ENCODE data around the gene RIOX2.

- TF ChIP-seq, protein P1, sequence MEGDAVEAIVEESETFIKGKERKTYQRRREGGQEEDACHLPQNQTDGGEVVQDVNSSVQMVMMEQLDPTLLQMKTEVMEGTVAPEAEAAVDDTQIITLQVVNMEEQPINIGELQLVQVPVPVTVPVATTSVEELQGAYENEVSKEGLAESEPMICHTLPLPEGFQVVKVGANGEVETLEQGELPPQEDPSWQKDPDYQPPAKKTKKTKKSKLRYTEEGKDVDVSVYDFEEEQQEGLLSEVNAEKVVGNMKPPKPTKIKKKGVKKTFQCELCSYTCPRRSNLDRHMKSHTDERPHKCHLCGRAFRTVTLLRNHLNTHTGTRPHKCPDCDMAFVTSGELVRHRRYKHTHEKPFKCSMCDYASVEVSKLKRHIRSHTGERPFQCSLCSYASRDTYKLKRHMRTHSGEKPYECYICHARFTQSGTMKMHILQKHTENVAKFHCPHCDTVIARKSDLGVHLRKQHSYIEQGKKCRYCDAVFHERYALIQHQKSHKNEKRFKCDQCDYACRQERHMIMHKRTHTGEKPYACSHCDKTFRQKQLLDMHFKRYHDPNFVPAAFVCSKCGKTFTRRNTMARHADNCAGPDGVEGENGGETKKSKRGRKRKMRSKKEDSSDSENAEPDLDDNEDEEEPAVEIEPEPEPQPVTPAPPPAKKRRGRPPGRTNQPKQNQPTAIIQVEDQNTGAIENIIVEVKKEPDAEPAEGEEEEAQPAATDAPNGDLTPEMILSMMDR (IDR thresholded peaks at IDR 0.05; ENCODE audit: insufficient read depth, low read depth, low read length): no peak
- no peak for TF ChIP-seq EZH2 (IDR thresholded peaks at IDR 0.05; ENCODE audit: insufficient read depth, low read length)
Observed at GRCh38 chr3:97992547-97993173, 20.4 kb upstream of the RIOX2 start.
